Colonic mucosa (tissue), 4 donors: Measurements from ENCODE around the gene RASL10B. TPM values are rescaled to one million over a fixed set of nuclear protein-coding genes. Genes with fewer than 3 reads are reported as not detected.

Experiments
- DNase-seq: peaks from one replicate; pipeline ENCODE4 v3.0.0-alpha.2; 2020
- H3K27ac ChIP-seq: fragments of 200-600 bp; one replicate; pipeline ENCODE4 v1.8.0; 2021
- H3K27me3 ChIP-seq: fragments of 200-600 bp; one replicate; pipeline ENCODE4 v1.8.0; 2021
- H3K36me3 ChIP-seq: fragments of 200-600 bp; one replicate; pipeline ENCODE4 v1.8.0; 2021
- H3K4me1 ChIP-seq: fragments of 200-600 bp; one replicate; pipeline ENCODE4 v1.8.0; 2021; ENCODE audit warnings: mild to moderate bottlenecking
- H3K4me3 ChIP-seq: fragments of 200-600 bp; one replicate; pipeline ENCODE4 v1.8.0; 2021
- H3K9ac ChIP-seq, 2 donors: one replicate each; pipeline ENCODE4 v1.7.0; 2013; ENCODE audit warnings: control low read depth in 2 of 2, low read depth in 2 of 2, low read length in 2 of 2
- H3K9me3 ChIP-seq: fragments of 200-600 bp; one replicate; pipeline ENCODE4 v1.8.0; 2021
- intact Hi-C: fragments of 100-400 bp; cut with DNase I; formaldehyde crosslinking; loops from one replicate; pipeline ENCODE4 v1.14.1; 2022
- total RNA-seq, 2 donors: library from RNA; stranded (reverse); fragmentation: NEBNext Ultra II Directional in 1 of 2; extraction: Animal tissue kit (Norgen Biotek cat#: 25700) in 1 of 2; gene quantifications; one replicate each; pipeline ENCODE4 v1.2.1, GENCODE V29; 2021
- TF ChIP-seq, protein P1 (sequence below): fragments of 200-600 bp; IDR thresholded peaks from one replicate; pipeline ENCODE4 v1.8.0; 2022; ENCODE audit warnings: antibody characterized with exemption, mild to moderate bottlenecking
- donor health status: healthy.
- donor health status: DM: no; HTN: no; CAD: no.
- donor health status: DM: no; HTN: no; CAD: no.

Gene RASL10B
- total RNA-seq, 2 donors from 2014 or later, result 0.07 to 0.21 TPM

- intact Hi-C loops, result loop anchor here (1.0 kb wide), 1 partner anchor 42 kb away; no protein-coding TSS in a partner anchor
- Histone ChIP-seq H3K27me3 (no peaks in the 10 kb centered on the region), H3K36me3 (no peaks in the 10 kb centered on the region), H3K4me1 (peaks cover 6% of the 10 kb centered on the region), H3K27ac (no peak overlapping the region), H3K9me3 (no peaks in the 10 kb centered on the region), H3K4me3 (peak overlapping the region; percentile 55), H3K9ac (peak overlapping the region in 1 of 2 donors; percentile 62)
- TF ChIP-seq, protein P1, sequence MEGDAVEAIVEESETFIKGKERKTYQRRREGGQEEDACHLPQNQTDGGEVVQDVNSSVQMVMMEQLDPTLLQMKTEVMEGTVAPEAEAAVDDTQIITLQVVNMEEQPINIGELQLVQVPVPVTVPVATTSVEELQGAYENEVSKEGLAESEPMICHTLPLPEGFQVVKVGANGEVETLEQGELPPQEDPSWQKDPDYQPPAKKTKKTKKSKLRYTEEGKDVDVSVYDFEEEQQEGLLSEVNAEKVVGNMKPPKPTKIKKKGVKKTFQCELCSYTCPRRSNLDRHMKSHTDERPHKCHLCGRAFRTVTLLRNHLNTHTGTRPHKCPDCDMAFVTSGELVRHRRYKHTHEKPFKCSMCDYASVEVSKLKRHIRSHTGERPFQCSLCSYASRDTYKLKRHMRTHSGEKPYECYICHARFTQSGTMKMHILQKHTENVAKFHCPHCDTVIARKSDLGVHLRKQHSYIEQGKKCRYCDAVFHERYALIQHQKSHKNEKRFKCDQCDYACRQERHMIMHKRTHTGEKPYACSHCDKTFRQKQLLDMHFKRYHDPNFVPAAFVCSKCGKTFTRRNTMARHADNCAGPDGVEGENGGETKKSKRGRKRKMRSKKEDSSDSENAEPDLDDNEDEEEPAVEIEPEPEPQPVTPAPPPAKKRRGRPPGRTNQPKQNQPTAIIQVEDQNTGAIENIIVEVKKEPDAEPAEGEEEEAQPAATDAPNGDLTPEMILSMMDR, result no peak
- DNase-seq, result no peak
These were observed 32.3 kb downstream of the RASL10B start for GRCh38 chr17:35763767-35764122.

GRCh38 chr17:35764123-35764991 is 32.9 kb downstream of the RASL10B start:
- Histone ChIP-seq H3K27ac (peak overlapping the region; percentile 20), H3K36me3 (no peaks in the 10 kb centered on the region), H3K9ac (peak overlapping the region; percentile 51 to 64), H3K4me3 (peak overlapping the region; percentile 55), H3K27me3 (no peaks in the 10 kb centered on the region), H3K4me1 (peaks cover 6% of the 10 kb centered on the region), H3K9me3 (no peaks in the 10 kb centered on the region)
- intact Hi-C loops, result loop anchor here (1.0 kb wide), 1 partner anchor 41 kb away; no protein-coding TSS in a partner anchor
- DNase-seq, result peak; percentile 89
- TF ChIP-seq, protein P1, result peak; percentile 93

DNA sequence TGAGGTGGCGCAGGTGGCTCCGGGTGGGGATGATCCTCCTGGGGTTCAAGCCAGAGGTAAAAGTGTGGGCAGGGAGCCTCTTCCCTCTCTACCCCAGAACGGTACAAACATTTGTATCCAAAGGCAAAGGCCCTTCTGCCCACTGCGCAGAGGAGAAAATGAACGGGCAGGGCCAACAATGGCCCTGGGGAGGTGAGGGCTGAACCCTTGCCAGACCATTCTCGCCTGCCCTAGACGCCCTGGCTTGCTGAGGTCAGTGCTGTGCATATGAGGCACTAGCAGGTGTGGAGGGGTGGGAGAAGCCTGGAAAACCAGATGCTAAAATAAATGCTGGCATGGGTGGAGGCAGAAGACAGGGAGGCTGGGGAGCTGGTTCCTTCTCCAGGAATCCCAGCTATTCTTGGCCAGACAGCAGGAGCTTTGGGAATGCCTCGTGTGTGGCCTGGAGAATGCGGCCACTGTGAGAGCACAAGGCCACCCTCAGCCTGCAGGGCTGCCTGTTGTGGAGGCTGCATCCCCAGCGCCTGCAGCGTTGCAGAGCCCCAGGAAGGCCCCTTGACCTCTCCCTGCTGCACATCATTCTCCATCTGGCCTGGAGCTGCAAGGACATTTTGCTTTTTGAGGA is 33.8 kb downstream of the RASL10B start:
- DNase-seq, result no peak
- Histone ChIP-seq H3K36me3 (no peaks in the 10 kb centered on the region), H3K9me3 (no peaks in the 10 kb centered on the region), H3K4me1 (peaks cover 6% of the 10 kb centered on the region), H3K27ac (no peak overlapping the region), H3K9ac (peak overlapping the region in 1 of 2 donors; percentile 51), H3K4me3 (no peak overlapping the region), H3K27me3 (no peaks in the 10 kb centered on the region)
- intact Hi-C loops, result no loop called here
- TF ChIP-seq, protein P1, result no peak

DNA sequence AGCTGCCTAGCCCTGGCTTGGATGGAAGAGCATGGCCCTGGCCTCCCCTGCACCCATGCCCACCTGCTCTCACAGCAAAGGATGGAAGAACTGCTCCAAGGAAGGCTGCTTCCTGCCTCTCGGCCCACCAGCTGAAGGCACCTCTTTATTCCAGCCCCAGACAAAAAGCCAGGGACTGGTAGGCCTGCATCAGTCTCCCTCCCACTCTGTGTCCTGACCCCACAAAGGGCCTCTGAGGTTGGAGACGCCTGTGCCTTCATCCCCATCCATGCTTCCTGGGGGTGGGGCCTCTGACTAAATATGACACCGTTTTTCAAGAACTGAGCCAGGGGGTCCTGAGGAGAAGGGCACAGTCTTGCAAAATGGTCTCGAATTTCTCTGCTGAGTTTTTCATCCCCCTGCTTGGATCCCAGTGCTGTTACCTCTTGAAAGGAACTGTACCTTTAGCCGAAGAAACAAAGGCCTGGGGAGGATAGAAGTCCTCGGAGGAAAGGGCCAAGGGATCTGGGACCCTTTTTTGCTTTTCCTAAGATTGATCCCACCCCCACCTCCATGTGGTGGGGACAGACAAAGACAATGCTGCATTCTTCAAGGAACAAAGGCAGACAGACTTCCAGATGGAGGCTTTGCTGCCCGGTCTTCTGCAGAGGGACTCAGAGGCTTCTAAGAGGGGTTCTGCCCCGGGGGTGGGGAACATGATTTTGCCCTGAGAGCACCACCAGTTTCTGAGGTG is 34.5 kb downstream of the RASL10B start:
- no peak for DNase-seq
- Histone ChIP-seq H3K9me3 (no peaks in the 10 kb centered on the region), H3K9ac (no peak overlapping the region), H3K4me3 (no peak overlapping the region), H3K27ac (no peak overlapping the region), H3K4me1 (peaks cover 6% of the 10 kb centered on the region), H3K36me3 (no peaks in the 10 kb centered on the region), H3K27me3 (no peaks in the 10 kb centered on the region)
- TF ChIP-seq, protein P1, result no peak
- intact Hi-C loops, result no loop called here

- Histone ChIP-seq H3K27me3 (no peaks in the 10 kb centered on the region), H3K9me3 (no peaks in the 10 kb centered on the region), H3K4me3 (no peak overlapping the region), H3K27ac (no peak overlapping the region), H3K36me3 (no peaks in the 10 kb centered on the region), H3K4me1 (peaks cover 6% of the 10 kb centered on the region), H3K9ac (no peak overlapping the region)
- DNase-seq, result no peak
- TF ChIP-seq, protein P1, result no peak
- intact Hi-C loops, result no loop called here
These were observed 35.0 kb downstream of the RASL10B start for GRCh38 chr17:35766489-35766877.
